DOHH2 (cell line): ENCODE data around the gene SLC9A1.

Experiments
- H3F3A ChIP-seq: fragments of 200-600 bp; sonication (generic), shearing (Covaris generic); 2 replicates; pipeline ENCODE4 v1.6.0; 2016; ENCODE audit warnings: antibody characterized with exemption, mild to moderate bottlenecking; ENCODE audit not compliant: control insufficient read depth, insufficient read depth
- H3K27ac ChIP-seq: fragments of 200-600 bp; sonication (generic); 2 replicates; pipeline ENCODE4 v1.5.1; 2014; ENCODE audit warnings: low read depth, mild to moderate bottlenecking, low read length, moderate library complexity
- H3K27me3 ChIP-seq: fragments of 200-600 bp; sonication (generic); 2 replicates; pipeline ENCODE4 v1.6.1; 2014; ENCODE audit warnings: mild to moderate bottlenecking, low read length, mixed read lengths; ENCODE audit not compliant: control insufficient read depth
- H3K36me3 ChIP-seq: fragments of 200-600 bp; sonication (generic); 2 replicates; pipeline ENCODE4 v1.6.1; 2014; ENCODE audit warnings: mild to moderate bottlenecking, low read length, moderate library complexity, mixed read lengths; ENCODE audit not compliant: control insufficient read depth
- H3K4me1 ChIP-seq: fragments of 200-600 bp; sonication (generic); 2 replicates; pipeline ENCODE4 v1.6.1; 2014; ENCODE audit warnings: mild to moderate bottlenecking, low read length, mixed read lengths; ENCODE audit not compliant: control insufficient read depth
- H3K4me2 ChIP-seq: fragments of 200-600 bp; sonication (generic); 2 replicates; pipeline ENCODE4 v1.6.0; 2014; ENCODE audit warnings: mild to moderate bottlenecking, low read length, moderate library complexity
- H3K4me3 ChIP-seq: fragments of 200-600 bp; sonication (generic); 2 replicates; pipeline ENCODE4 v1.5.1; 2014; ENCODE audit warnings: mild to moderate bottlenecking, low read length, mixed read lengths
- H3K79me2 ChIP-seq: fragments of 200-600 bp; sonication (generic); 2 replicates; pipeline ENCODE4 v1.6.1; 2014; ENCODE audit warnings: mild to moderate bottlenecking, low read length, mixed read lengths; ENCODE audit not compliant: control insufficient read depth
- H3K9me2 ChIP-seq: fragments of 200-600 bp; sonication (generic); replicated peaks from 2 replicates; pipeline ENCODE4 v1.6.1; 2014; ENCODE audit warnings: mild to moderate bottlenecking, low read length, mixed read lengths; ENCODE audit not compliant: control insufficient read depth
- H3K9me3 ChIP-seq: fragments of 200-600 bp; sonication (generic); 2 replicates; pipeline ENCODE4 v1.6.1; 2014; ENCODE audit warnings: antibody characterized with exemption, low read length, mixed read lengths; ENCODE audit not compliant: control insufficient read depth, insufficient read depth
- H4K20me1 ChIP-seq: fragments of 200-600 bp; sonication (generic); 2 replicates; pipeline ENCODE4 v1.6.0; 2014; ENCODE audit warnings: low read depth, mild to moderate bottlenecking, antibody characterized with exemption, low read length, moderate library complexity; ENCODE audit not compliant: control insufficient read depth, insufficient read depth
- CTCF ChIP-seq: fragments of 200-600 bp; sonication (generic); IDR thresholded peaks from one replicate; pipeline ENCODE4 v1.5.1; 2014; ENCODE audit warnings: antibody characterized with exemption, mild to moderate bottlenecking, low read depth, low read length; ENCODE audit not compliant: poor library complexity, severe bottlenecking
- EZH2phosphoT487 ChIP-seq: fragments of 200-600 bp; sonication (generic); IDR thresholded peaks from 2 replicates; pipeline ENCODE4 v1.6.1; 2017; ENCODE audit warnings: borderline replicate concordance, mild to moderate bottlenecking, antibody characterized with exemption, low read length, moderate library complexity, mixed read lengths

The SLC9A1 gene

GRCh38 chr1:27074175-27074780, 80.6 kb downstream of the SLC9A1 start:
- no peak overlapping the region for H3K4me3 ChIP-seq
- H3K4me1 ChIP-seq, result no peaks in the 10 kb centered on the region
- no peaks in the 10 kb centered on the region for H3K9me2 ChIP-seq
- H3K79me2 ChIP-seq, result no peaks in the 10 kb centered on the region
- TF ChIP-seq EZH2phosphoT487, result no peak
- no peaks in the 10 kb centered on the region for H3K9me3 ChIP-seq
- no peak overlapping the region for H3K4me2 ChIP-seq
- H4K20me1 ChIP-seq, result no peaks in the 10 kb centered on the region
- no peaks in the 10 kb centered on the region for H3K36me3 ChIP-seq
- H3K27me3 ChIP-seq, result 0 out of 2 replicates have a peak, but pooled peaks cover 5% of the 10 kb centered on the region
- H3K27ac ChIP-seq, result no peak overlapping the region
- H3F3A ChIP-seq, result no peaks in the 10 kb centered on the region

- Histone ChIP-seq H3K9me2 (no peaks in the 10 kb centered on the region), H3K4me2 (no peak overlapping the region), H3K9me3 (no peaks in the 10 kb centered on the region), H3F3A (no peaks in the 10 kb centered on the region), H3K27ac (no peak overlapping the region), H3K27me3 (0 out of 2 replicates have a peak, but pooled peaks cover 3% of the 10 kb centered on the region), H3K79me2 (no peaks in the 10 kb centered on the region), H3K4me3 (no peak overlapping the region), H3K4me1 (no peaks in the 10 kb centered on the region), H4K20me1 (no peaks in the 10 kb centered on the region), H3K36me3 (no peaks in the 10 kb centered on the region)
- TF ChIP-seq CTCF, result no peak
- no peak for TF ChIP-seq EZH2phosphoT487
Observed at GRCh38 chr1:27071049-27071416, 83.9 kb downstream of the SLC9A1 start.

GRCh38 chr1:27070390-27071048, 84.4 kb downstream of the SLC9A1 start:
- Histone ChIP-seq H3K4me2 (no peak overlapping the region), H3K9me2 (no peaks in the 10 kb centered on the region), H3K27ac (no peak overlapping the region)

More at GRCh38 chr1:27070390-27071048, 84.4 kb downstream of the SLC9A1 start:
- Histone ChIP-seq H3K9me3 (no peaks in the 10 kb centered on the region), H4K20me1 (no peaks in the 10 kb centered on the region), H3K79me2 (no peaks in the 10 kb centered on the region), H3K27me3 (0 out of 2 replicates have a peak, but pooled peaks cover 3% of the 10 kb centered on the region), H3F3A (no peaks in the 10 kb centered on the region), H3K4me3 (no peak overlapping the region), H3K4me1 (no peaks in the 10 kb centered on the region), H3K36me3 (no peaks in the 10 kb centered on the region)
- TF ChIP-seq CTCF (no peak), EZH2phosphoT487 (no peak)
